ENCODE results near the gene HDGFL3.
"Not testable (repeated sequence)": the region's sequence is repeated elsewhere in the genome, so short reads cannot be mapped to it uniquely, and the experiment has no call there.

The HDGFL3 gene

GRCh38 chr15:83099290-83099689 is 108.3 kb downstream of the HDGFL3 start:
- no peak overlapping the region for H3K9ac ChIP-seq (ENCODE audit: low read length)
- WGBS (ENCODE audit: extremely low coverage, insufficient coverage, low lambda C conversion rate): 100% methylated on average over 2 of the region's 2 CpGs
- no peak overlapping the region for H2BK120ac ChIP-seq (ENCODE audit: low read depth, low read length)
- no peak overlapping the region for H3K18ac ChIP-seq (ENCODE audit: low read length)
- no peaks in the 10 kb centered on the region for H3K36me3 ChIP-seq (ENCODE audit: control insufficient read depth, insufficient read depth, low read length)
- no peaks in the 10 kb centered on the region for H3K27me3 ChIP-seq (ENCODE audit: insufficient read depth, low read length, poor library complexity)
- H2BK5ac ChIP-seq (ENCODE audit: low read length): no peak overlapping the region
- H3K79me1 ChIP-seq (ENCODE audit: low read length): no peaks in the 10 kb centered on the region
- H3K4me3 ChIP-seq (ENCODE audit: low read length): no peak overlapping the region
- no peak overlapping the region for H3K23ac ChIP-seq (ENCODE audit: low read length)
- no peak overlapping the region for H2BK15ac ChIP-seq (replicated peaks; ENCODE audit: low read depth)
- no peak overlapping the region for H4K5ac ChIP-seq (ENCODE audit: low read length)
- no peak for DNase-seq
- no peak overlapping the region for H4K8ac ChIP-seq (ENCODE audit: low read depth, low read length)
- H3K4me2 ChIP-seq (ENCODE audit: low read length): no peak overlapping the region
- no peaks in the 10 kb centered on the region for H3K79me2 ChIP-seq (ENCODE audit: control insufficient read depth, insufficient read depth, low read length)
- H3K27ac ChIP-seq (ENCODE audit: low read depth, low read length): no peak overlapping the region
- H3K4me1 ChIP-seq (ENCODE audit: control insufficient read depth, low read depth, low read length): no peaks in the 10 kb centered on the region
- no peak overlapping the region for H3K56ac ChIP-seq (ENCODE audit: low read length)
- no peak overlapping the region for H2AK5ac ChIP-seq (ENCODE audit: low read length)
- H3K4ac ChIP-seq (ENCODE audit: low read depth, low read length): no peak overlapping the region

DNA sequence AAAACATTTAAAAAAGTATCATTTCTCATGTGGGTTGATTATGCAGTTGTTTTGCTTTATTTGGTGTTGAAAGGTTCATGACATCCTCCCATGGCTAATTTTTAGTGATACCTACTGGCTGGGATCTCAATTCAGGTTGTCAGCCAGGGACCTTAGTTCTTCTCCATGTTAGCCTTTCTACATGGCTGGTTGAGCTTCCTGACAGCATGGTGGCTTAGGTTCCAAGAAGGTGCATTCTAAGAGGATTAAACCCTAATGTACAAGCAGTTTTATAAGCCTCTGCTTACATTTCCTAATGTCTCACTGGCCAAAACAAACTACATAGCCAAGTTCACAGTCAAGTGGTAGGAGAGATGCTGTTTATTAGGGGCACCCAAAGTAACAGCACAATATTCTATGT is 109.5 kb downstream of the HDGFL3 start:
- no peak for DNase-seq
- Histone ChIP-seq H2AK5ac (ENCODE audit: low read length) (no peak overlapping the region), H2BK15ac (replicated peaks; ENCODE audit: low read depth) (no peak overlapping the region), H4K8ac (ENCODE audit: low read depth, low read length) (no peak overlapping the region), H3K18ac (ENCODE audit: low read length) (no peak overlapping the region), H4K5ac (ENCODE audit: low read length) (no peak overlapping the region), H2BK120ac (ENCODE audit: low read depth, low read length) (no peak overlapping the region), H3K4me2 (ENCODE audit: low read length) (no peak overlapping the region), H3K4me1 (ENCODE audit: control insufficient read depth, low read depth, low read length) (no peaks in the 10 kb centered on the region), H3K27me3 (ENCODE audit: insufficient read depth, low read length, poor library complexity) (no peaks in the 10 kb centered on the region), H3K36me3 (ENCODE audit: control insufficient read depth, insufficient read depth, low read length) (no peaks in the 10 kb centered on the region), H3K9ac (ENCODE audit: low read length) (no peak overlapping the region), H3K23ac (ENCODE audit: low read length) (no peak overlapping the region), H3K4me3 (ENCODE audit: low read length) (no peak overlapping the region), H3K79me1 (ENCODE audit: low read length) (no peaks in the 10 kb centered on the region), H3K27ac (ENCODE audit: low read depth, low read length) (no peak overlapping the region), H2BK5ac (ENCODE audit: low read length) (no peak overlapping the region), H3K56ac (ENCODE audit: low read length) (no peak overlapping the region), H3K4ac (ENCODE audit: low read depth, low read length) (no peak overlapping the region), H3K79me2 (ENCODE audit: control insufficient read depth, insufficient read depth, low read length) (no peaks in the 10 kb centered on the region)

DNA sequence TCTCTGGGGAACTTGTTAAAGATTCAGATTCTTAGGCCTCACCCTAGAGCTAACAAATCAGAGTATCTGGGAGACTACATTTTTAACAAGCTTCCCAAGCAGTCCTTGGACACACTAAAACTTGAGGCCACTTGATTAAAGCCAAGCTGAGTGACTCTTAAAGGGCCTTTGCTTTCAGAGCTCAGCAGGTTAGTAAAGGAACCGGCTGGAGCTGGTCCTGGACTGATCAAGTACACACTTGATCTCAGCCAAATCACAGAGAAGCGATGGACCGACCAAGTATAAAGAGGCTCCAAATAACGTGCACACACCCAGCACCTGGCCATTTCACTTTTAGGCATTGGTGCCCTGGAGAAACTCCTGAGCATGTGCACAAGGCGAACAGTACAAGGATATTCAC is 113.0 kb downstream of the HDGFL3 start:
- no CpG with 5 or more reads among the region's 5 CpGs for WGBS (ENCODE audit: extremely low coverage, insufficient coverage, low lambda C conversion rate)
- Histone ChIP-seq H2BK5ac (ENCODE audit: low read length) (no peak overlapping the region), H3K23ac (ENCODE audit: low read length) (no peak overlapping the region), H3K27ac (ENCODE audit: low read depth, low read length) (no peak overlapping the region), H2AK5ac (ENCODE audit: low read length) (no peak overlapping the region), H3K4me2 (ENCODE audit: low read length) (no peak overlapping the region), H3K36me3 (ENCODE audit: control insufficient read depth, insufficient read depth, low read length) (no peaks in the 10 kb centered on the region), H3K4me3 (ENCODE audit: low read length) (no peak overlapping the region), H3K79me1 (ENCODE audit: low read length) (no peaks in the 10 kb centered on the region), H4K8ac (ENCODE audit: low read depth, low read length) (no peak overlapping the region), H3K4me1 (ENCODE audit: control insufficient read depth, low read depth, low read length) (no peaks in the 10 kb centered on the region), H2BK120ac (ENCODE audit: low read depth, low read length) (no peak overlapping the region), H3K18ac (ENCODE audit: low read length) (no peak overlapping the region), H4K5ac (ENCODE audit: low read length) (no peak overlapping the region), H3K9ac (ENCODE audit: low read length) (no peak overlapping the region), H3K4ac (ENCODE audit: low read depth, low read length) (no peak overlapping the region), H2BK15ac (replicated peaks; ENCODE audit: low read depth) (no peak overlapping the region), H3K27me3 (ENCODE audit: insufficient read depth, low read length, poor library complexity) (no peaks in the 10 kb centered on the region), H3K56ac (ENCODE audit: low read length) (no peak overlapping the region), H3K79me2 (ENCODE audit: control insufficient read depth, insufficient read depth, low read length) (no peaks in the 10 kb centered on the region)
- no peak for DNase-seq

DNA sequence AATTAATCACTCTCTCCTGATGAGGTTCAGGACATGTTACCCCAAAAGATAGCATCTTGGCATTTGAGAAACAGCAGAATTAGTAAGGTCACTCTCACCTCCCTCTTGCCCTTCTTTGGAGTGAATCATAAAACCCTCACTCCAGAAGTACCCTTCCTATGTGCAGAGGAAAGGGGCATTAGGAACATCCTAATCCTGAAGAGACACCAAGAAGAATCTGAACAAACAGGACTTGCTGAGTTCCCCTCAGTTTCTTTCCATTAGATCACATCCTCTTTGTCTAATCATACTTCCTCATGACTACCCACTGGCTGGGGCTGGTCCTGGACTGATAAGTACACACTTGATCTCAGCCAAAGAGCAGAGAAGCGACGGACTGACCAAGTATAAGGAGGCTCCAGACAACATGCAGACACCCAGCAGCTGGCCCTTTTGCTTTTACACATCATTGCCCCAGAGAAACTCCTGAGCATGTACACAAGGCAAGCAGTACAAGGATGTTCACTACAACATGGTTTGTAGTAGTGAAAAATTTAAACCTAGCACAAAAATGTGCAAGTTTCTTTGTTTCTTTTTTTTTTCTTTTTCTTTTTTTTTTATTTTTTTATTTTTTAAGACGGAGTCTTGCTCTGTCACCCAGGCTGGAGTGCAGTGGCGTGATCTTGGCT is 115.2 kb downstream of the HDGFL3 start:
- Histone ChIP-seq H3K27me3 (ENCODE audit: insufficient read depth, low read length, poor library complexity) (no peaks in the 10 kb centered on the region), H3K4ac (ENCODE audit: low read depth, low read length) (no peak overlapping the region), H2AK5ac (ENCODE audit: low read length) (no peak overlapping the region), H3K4me3 (ENCODE audit: low read length) (no peak overlapping the region), H3K36me3 (ENCODE audit: control insufficient read depth, insufficient read depth, low read length) (no peaks in the 10 kb centered on the region), H3K27ac (ENCODE audit: low read depth, low read length) (no peak overlapping the region), H3K23ac (ENCODE audit: low read length) (no peak overlapping the region), H3K56ac (ENCODE audit: low read length) (no peak overlapping the region), H2BK15ac (replicated peaks; ENCODE audit: low read depth) (no peak overlapping the region), H2BK5ac (ENCODE audit: low read length) (no peak overlapping the region), H3K18ac (ENCODE audit: low read length) (no peak overlapping the region), H4K8ac (ENCODE audit: low read depth, low read length) (no peak overlapping the region), H3K4me2 (ENCODE audit: low read length) (no peak overlapping the region), H3K9ac (ENCODE audit: low read length) (no peak overlapping the region), H4K5ac (ENCODE audit: low read length) (no peak overlapping the region), H3K4me1 (ENCODE audit: control insufficient read depth, low read depth, low read length) (no peaks in the 10 kb centered on the region), H3K79me1 (ENCODE audit: low read length) (no peaks in the 10 kb centered on the region), H3K79me2 (ENCODE audit: control insufficient read depth, insufficient read depth, low read length) (no peaks in the 10 kb centered on the region), H2BK120ac (ENCODE audit: low read depth, low read length) (no peak overlapping the region)
- no CpG with 5 or more reads among the region's 4 CpGs for WGBS (ENCODE audit: extremely low coverage, insufficient coverage, low lambda C conversion rate)
- no peak for DNase-seq

GRCh38 chr15:83091965-83092308 is 115.7 kb downstream of the HDGFL3 start:
- H2BK120ac ChIP-seq (ENCODE audit: low read depth, low read length); H3K23ac ChIP-seq (ENCODE audit: low read length); H4K5ac ChIP-seq (ENCODE audit: low read length); H3K27ac ChIP-seq (ENCODE audit: low read depth, low read length); H3K4me1 ChIP-seq (ENCODE audit: control insufficient read depth, low read depth, low read length); H3K79me1 ChIP-seq (ENCODE audit: low read length); H3K4me2 ChIP-seq (ENCODE audit: low read length); H3K27me3 ChIP-seq (ENCODE audit: insufficient read depth, low read length, poor library complexity); H2AK5ac ChIP-seq (ENCODE audit: low read length); H2BK5ac ChIP-seq (ENCODE audit: low read length); H3K4ac ChIP-seq (ENCODE audit: low read depth, low read length); H3K4me3 ChIP-seq (ENCODE audit: low read length); DNase-seq; H4K8ac ChIP-seq (ENCODE audit: low read depth, low read length); H3K56ac ChIP-seq (ENCODE audit: low read length); H3K18ac ChIP-seq (ENCODE audit: low read length); H3K36me3 ChIP-seq (ENCODE audit: control insufficient read depth, insufficient read depth, low read length); H3K79me2 ChIP-seq (ENCODE audit: control insufficient read depth, insufficient read depth, low read length); H2BK15ac ChIP-seq (replicated peaks; ENCODE audit: low read depth); H3K9ac ChIP-seq (ENCODE audit: low read length): not testable (repeated sequence)
- WGBS (ENCODE audit: extremely low coverage, insufficient coverage, low lambda C conversion rate): no CpG with 5 or more reads among the region's 3 CpGs

GRCh38 chr15:83090465-83090864 is 117.2 kb downstream of the HDGFL3 start:
- Histone ChIP-seq H3K79me2 (ENCODE audit: control insufficient read depth, insufficient read depth, low read length) (no peaks in the 10 kb centered on the region), H2BK5ac (ENCODE audit: low read length) (no peak overlapping the region), H3K9ac (ENCODE audit: low read length) (no peak overlapping the region), H3K27me3 (ENCODE audit: insufficient read depth, low read length, poor library complexity) (no peaks in the 10 kb centered on the region), H3K4me1 (ENCODE audit: control insufficient read depth, low read depth, low read length) (no peaks in the 10 kb centered on the region), H3K56ac (ENCODE audit: low read length) (no peak overlapping the region), H2AK5ac (ENCODE audit: low read length) (no peak overlapping the region), H3K4me3 (ENCODE audit: low read length) (no peak overlapping the region), H3K27ac (ENCODE audit: low read depth, low read length) (no peak overlapping the region), H2BK15ac (replicated peaks; ENCODE audit: low read depth) (no peak overlapping the region), H4K8ac (ENCODE audit: low read depth, low read length) (no peak overlapping the region), H4K5ac (ENCODE audit: low read length) (no peak overlapping the region), H3K4me2 (ENCODE audit: low read length) (no peak overlapping the region), H3K4ac (ENCODE audit: low read depth, low read length) (no peak overlapping the region), H3K18ac (ENCODE audit: low read length) (no peak overlapping the region), H2BK120ac (ENCODE audit: low read depth, low read length) (no peak overlapping the region), H3K79me1 (ENCODE audit: low read length) (no peaks in the 10 kb centered on the region), H3K23ac (ENCODE audit: low read length) (peak overlapping the region; percentile 35), H3K36me3 (ENCODE audit: control insufficient read depth, insufficient read depth, low read length) (no peaks in the 10 kb centered on the region)
- DNase-seq: no peak
- no CpG with 5 or more reads among the region's 4 CpGs for WGBS (ENCODE audit: extremely low coverage, insufficient coverage, low lambda C conversion rate)
